Measurements from ENCODE around the gene CNTN4. TPM values are rescaled to one million over a fixed set of nuclear protein-coding genes. Genes with fewer than 3 reads are reported as not detected.

CNTN4 gene
- total and polyA plus RNA-seq, 2 of the 8 experiments (the other 6 are each of a cell fraction or from before 2014, with no cell fraction given) = 0.41 to 2.2 TPM

- H3K18ac ChIP-seq (ENCODE audit: extremely low read depth, low read length) = no peak overlapping the region
- WGBS, 2 experiments (ENCODE audit: extremely low coverage in 1 of 2, insufficient coverage in 1 of 2, insufficient read length in 1 of 2, insufficient replicate concordance in 2 of 2, low coverage in 1 of 2, low lambda C conversion rate in 2 of 2, missing lambda C conversion rate in 1 of 2) = 87% methylated on average over 3 of the region's 3 CpGs; no CpG with 5 or more reads in 1 of the 2 experiments
- ChIA-PET CTCF (ENCODE audit: partially characterized antibody) (interaction anchor here (0.6 to 1.4 kb wide), 2 partner anchors 14 to 68 kb away, joined by 3 read pairs; no protein-coding TSS in a partner anchor), POLR2A (ENCODE audit: partially characterized antibody) (no interaction called here)
- H2AK5ac ChIP-seq (ENCODE audit: low read depth, low read length) = no peak overlapping the region
- no peak overlapping the region for H2BK20ac ChIP-seq (ENCODE audit: low read length)
- no peaks in the 10 kb centered on the region for H4K20me1 ChIP-seq (replicated peaks in 1 of 2; ENCODE audit: control insufficient read depth in 1 of 2, insufficient read depth in 2 of 2, low read length in 2 of 2)
- no peak overlapping the region for H3K4ac ChIP-seq (replicated peaks; ENCODE audit: insufficient read length, low read depth, low read length)
- no peak overlapping the region for H4K5ac ChIP-seq (ENCODE audit: insufficient read length, low read depth, low read length)
- FAIRE-seq (no peak), DNase-seq (ENCODE audit: low read depth in 1 of 2, low spot score in 2 of 2) (no peak)
- no peaks in the 10 kb centered on the region for H3K4me1 ChIP-seq (replicated peaks in 1 of 4; ENCODE audit: control insufficient read depth in 3 of 4, insufficient read depth in 4 of 4, low read length in 3 of 4)
- no peaks in the 10 kb centered on the region for H3K36me3 ChIP-seq (ENCODE audit: control insufficient read depth in 2 of 4, insufficient read depth in 4 of 4, low read length in 3 of 4)
- no peak overlapping the region for H3K23ac ChIP-seq (ENCODE audit: insufficient read length)
- no peak overlapping the region for H2BK12ac ChIP-seq (ENCODE audit: low read depth, low read length)
- H3K4me3 ChIP-seq (ENCODE audit: extremely low read depth in 1 of 4, insufficient read depth in 2 of 4, low read depth in 3 of 4, low read length in 4 of 4) = no peak overlapping the region
- no peak overlapping the region for H3K4me2 ChIP-seq (ENCODE audit: insufficient read depth in 1 of 2, low read depth in 2 of 2, low read length in 2 of 2)
- TF ChIP-seq RNF2 (IDR thresholded peaks at IDR 0.05; ENCODE audit: borderline replicate concordance, low read depth, low read length, missing control alignments, poor library complexity, severe bottlenecking) = no peak
- no peak for TF ChIP-seq POU5F1 (IDR thresholded peaks at IDR 0.05; ENCODE audit: low read depth, low read length)
- TF ChIP-seq E2F6 (IDR thresholded peaks at IDR 0.05) = no peak
- TF ChIP-seq HDAC2 (IDR thresholded peaks at IDR 0.05; ENCODE audit: borderline replicate concordance in 1 of 2, low read depth in 2 of 2, low read length in 2 of 2) = no peak
- no peak for TF ChIP-seq ASH2L (IDR thresholded peaks at IDR 0.05; ENCODE audit: low read length)
- no peak for TF ChIP-seq TAF7 (optimal IDR thresholded peaks at IDR 0.05; ENCODE audit: borderline replicate concordance, low read depth, low read length)
- no peak for TF ChIP-seq ATF2 (IDR thresholded peaks at IDR 0.05; ENCODE audit: low read length)
- TF ChIP-seq CHD1 (IDR thresholded peaks at IDR 0.05; ENCODE audit: low read depth, low read length) = no peak
- no peak for TF ChIP-seq BRCA1 (IDR thresholded peaks at IDR 0.05; ENCODE audit: low read depth, low read length)
- TF ChIP-seq YY1 (IDR thresholded peaks at IDR 0.05; ENCODE audit: low read depth, low read length) = no peak
- no peak for TF ChIP-seq TEAD4 (IDR thresholded peaks at IDR 0.05; ENCODE audit: low read depth, low read length)
- TF ChIP-seq SIRT6 (IDR thresholded peaks at IDR 0.05; ENCODE audit: low read length) = no peak
- H3K14ac ChIP-seq (ENCODE audit: insufficient read length) = no peak overlapping the region
- H3K9ac ChIP-seq (replicated peaks in 1 of 4; ENCODE audit: extremely low read depth in 1 of 4, low read depth in 3 of 4, low read length in 3 of 4) = no peak overlapping the region
- H3K23me2 ChIP-seq (ENCODE audit: low read depth, low read length) = no peaks in the 10 kb centered on the region
- H3K79me2 ChIP-seq (ENCODE audit: control insufficient read depth in 1 of 2, insufficient read depth in 2 of 2, low read length in 2 of 2) = no peaks in the 10 kb centered on the region
- H3K56ac ChIP-seq (replicated peaks; ENCODE audit: insufficient read length, low read depth, low read length) = no peak overlapping the region
- H4K91ac ChIP-seq (replicated peaks; ENCODE audit: insufficient read length, low read length) = no peak overlapping the region
- H2BK15ac ChIP-seq (ENCODE audit: low read length) = no peak overlapping the region
- H4K8ac ChIP-seq (ENCODE audit: extremely low read depth, insufficient read depth, low read length) = no peak overlapping the region
- H3K27ac ChIP-seq (ENCODE audit: low read depth, low read length) = no peak overlapping the region
- no peak overlapping the region for H2AFZ ChIP-seq (ENCODE audit: low read length)
- no peaks in the 10 kb centered on the region for H3K9me3 ChIP-seq (ENCODE audit: insufficient read depth in 2 of 2, low read depth in 1 of 2, low read length in 1 of 2)
- H2BK120ac ChIP-seq (replicated peaks; ENCODE audit: low read depth, low read length) = no peak overlapping the region
- H3K79me1 ChIP-seq (ENCODE audit: low read depth, low read length) = no peaks in the 10 kb centered on the region
- H3K27me3 ChIP-seq (replicated peaks in 1 of 4; ENCODE audit: control insufficient read depth in 3 of 4, extremely low read depth in 1 of 4, insufficient read depth in 3 of 4, low read length in 3 of 4) = no peaks in the 10 kb centered on the region
- no peak overlapping the region for H2BK5ac ChIP-seq (ENCODE audit: low read depth, low read length)
Measured at GRCh38 chr3:2250783-2251182, 152.1 kb downstream of the CNTN4 start.
